Astrocyte (in vitro differentiated cells and primary cell): ENCODE measurements around the gene BMP10. TPM values are rescaled to one million over a fixed set of nuclear protein-coding genes. Genes with fewer than 3 reads are reported as not detected.

Source experiments
- DNase-seq: peaks from one replicate; pipeline ENCODE4 v3.0.0-alpha.2; 2010; ENCODE audit warnings: low read depth
- FAIRE-seq: peaks from 2 replicates; lab custom pipeline; 2011; peaks lifted over from hg19 to GRCh38; lab: Jason Lieb, UNC
- H2AFZ ChIP-seq: 2 replicates; pipeline ENCODE4 v1.6.0; 2012; ENCODE audit warnings: low read depth, low read length, inconsistent platforms
- H3K27ac ChIP-seq: 2 replicates; pipeline ENCODE4 v1.5.1; 2011; ENCODE audit warnings: low read depth, low read length, inconsistent platforms
- H3K27me3 ChIP-seq: 2 replicates; pipeline ENCODE4 v1.6.0; 2011; ENCODE audit warnings: low read length, inconsistent platforms; ENCODE audit not compliant: insufficient read depth
- H3K36me3 ChIP-seq: 2 replicates; pipeline ENCODE4 v1.5.1; 2011; ENCODE audit warnings: low read length, inconsistent platforms; ENCODE audit not compliant: insufficient read depth
- H3K4me1 ChIP-seq: 2 replicates; pipeline ENCODE4 v1.5.1; 2011; ENCODE audit warnings: low read length, inconsistent platforms; ENCODE audit not compliant: insufficient read depth
- H3K4me2 ChIP-seq: 2 replicates; pipeline ENCODE4 v1.6.0; 2012; ENCODE audit warnings: low read length, inconsistent platforms
- H3K4me3 ChIP-seq: 2 replicates; pipeline ENCODE4 v1.5.1; 2011; ENCODE audit warnings: low read depth, mild to moderate bottlenecking, low read length, inconsistent platforms; ENCODE audit not compliant: insufficient read depth
- H3K79me2 ChIP-seq: 2 replicates; pipeline ENCODE4 v1.6.0; 2012; ENCODE audit warnings: mild to moderate bottlenecking, low read length, inconsistent platforms; ENCODE audit not compliant: insufficient read depth
- H3K9ac ChIP-seq: 2 replicates; pipeline ENCODE4 v1.6.0; 2012; ENCODE audit warnings: mild to moderate bottlenecking, low read length, inconsistent platforms
- H3K9me3 ChIP-seq: 2 replicates; pipeline ENCODE4 v1.5.1; 2012; ENCODE audit warnings: low read depth, mild to moderate bottlenecking, low read length, inconsistent platforms; ENCODE audit not compliant: insufficient read depth
- H4K20me1 ChIP-seq: 2 replicates; pipeline ENCODE4 v1.6.0; 2012; ENCODE audit warnings: low read length, inconsistent platforms; ENCODE audit not compliant: insufficient read depth
- H3K27ac Mint-ChIP-seq: one replicate; pipeline ENCODE4 v1.8.0; 2021; ENCODE audit warnings: mild to moderate bottlenecking, mixed read lengths; ENCODE audit not compliant: unreplicated experiment
- H3K27me3 Mint-ChIP-seq: one replicate; pipeline ENCODE4 v1.8.0; 2021; ENCODE audit warnings: low read depth, mixed read lengths; ENCODE audit not compliant: unreplicated experiment
- H3K36me3 Mint-ChIP-seq: one replicate; pipeline ENCODE4 v1.8.0; 2021; ENCODE audit warnings: low read depth, mixed read lengths; ENCODE audit not compliant: unreplicated experiment
- H3K4me1 Mint-ChIP-seq: one replicate; pipeline ENCODE4 v1.8.0; 2021; ENCODE audit warnings: low read depth, mixed read lengths; ENCODE audit not compliant: unreplicated experiment
- H3K4me3 Mint-ChIP-seq: one replicate; pipeline ENCODE4 v1.8.0; 2021; ENCODE audit warnings: mild to moderate bottlenecking, moderate library complexity, mixed read lengths; ENCODE audit not compliant: unreplicated experiment
- H3K9me3 Mint-ChIP-seq: one replicate; pipeline ENCODE4 v1.8.0; 2021; ENCODE audit warnings: mild to moderate bottlenecking, mixed read lengths; ENCODE audit not compliant: unreplicated experiment
- EZH2 ChIP-seq: IDR thresholded peaks from 2 replicates; pipeline ENCODE4 v1.6.1; 2012; ENCODE audit warnings: mild to moderate bottlenecking, low read length, inconsistent platforms; ENCODE audit not compliant: insufficient read depth
- total RNA-seq: library from RNA; stranded (reverse); gene quantifications from 2 replicates; pipeline ENCODE4 v1.2.1, GENCODE V29; 2021
- TF ChIP-seq, protein P1 (sequence below): IDR thresholded peaks from 2 replicates; pipeline ENCODE4 v1.5.1; 2011; ENCODE audit warnings: low read depth, mild to moderate bottlenecking, inconsistent platforms, low read length, moderate library complexity; ENCODE audit not compliant: insufficient read depth

The BMP10 gene
- total RNA-seq, 1 donor from 2014 or later, result not detected

DNA sequence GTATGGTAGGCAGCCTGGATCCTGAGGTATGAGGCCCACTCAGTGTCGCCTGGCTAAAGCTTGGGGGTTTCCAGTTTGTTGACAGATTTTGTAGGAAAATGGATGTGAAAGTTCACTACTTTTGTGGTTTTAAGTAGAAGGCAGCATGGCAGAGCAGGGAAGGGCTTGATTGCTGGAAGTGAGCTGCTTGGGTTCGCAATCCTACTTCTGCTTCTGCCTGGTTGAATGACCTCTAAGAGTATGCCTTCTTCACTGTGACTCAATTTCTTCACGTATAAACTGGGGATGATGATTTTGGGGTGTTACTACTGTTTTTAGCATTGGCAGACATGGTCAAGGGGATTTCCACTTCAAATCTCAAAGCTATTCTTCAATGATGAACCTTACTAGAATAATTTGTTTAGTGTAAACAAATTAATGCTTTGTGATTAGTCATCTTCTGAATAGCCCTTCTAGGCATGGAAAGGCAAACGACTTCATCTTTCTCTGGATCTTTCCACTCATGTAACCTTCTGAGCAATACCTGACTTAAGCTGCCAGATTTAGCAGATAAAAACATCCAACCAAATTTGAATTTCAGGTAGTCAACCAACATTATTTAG, 13.2 kb downstream of the BMP10 start:
- H3K36me3 ChIP-seq, result no peaks in the 10 kb centered on the region
- no peak overlapping the region for H3K4me2 ChIP-seq
- H4K20me1 ChIP-seq, result no peaks in the 10 kb centered on the region
- H3K4me3 Mint-ChIP-seq, result no peak overlapping the region
- DNase-seq (no peak), FAIRE-seq (no peak)
- no peaks in the 10 kb centered on the region for H3K36me3 Mint-ChIP-seq
- no peak overlapping the region for H2AFZ ChIP-seq
- peaks cover 3% of the 10 kb centered on the region for H3K4me1 Mint-ChIP-seq
- H3K27ac Mint-ChIP-seq, result no peak overlapping the region
- H3K9ac ChIP-seq, result no peak overlapping the region
- no peaks in the 10 kb centered on the region for H3K4me1 ChIP-seq
- peaks cover 35% of the 10 kb centered on the region for H3K27me3 ChIP-seq
- no peak overlapping the region for H3K27ac ChIP-seq
- TF ChIP-seq EZH2, result no peak
- TF ChIP-seq, protein P1, sequence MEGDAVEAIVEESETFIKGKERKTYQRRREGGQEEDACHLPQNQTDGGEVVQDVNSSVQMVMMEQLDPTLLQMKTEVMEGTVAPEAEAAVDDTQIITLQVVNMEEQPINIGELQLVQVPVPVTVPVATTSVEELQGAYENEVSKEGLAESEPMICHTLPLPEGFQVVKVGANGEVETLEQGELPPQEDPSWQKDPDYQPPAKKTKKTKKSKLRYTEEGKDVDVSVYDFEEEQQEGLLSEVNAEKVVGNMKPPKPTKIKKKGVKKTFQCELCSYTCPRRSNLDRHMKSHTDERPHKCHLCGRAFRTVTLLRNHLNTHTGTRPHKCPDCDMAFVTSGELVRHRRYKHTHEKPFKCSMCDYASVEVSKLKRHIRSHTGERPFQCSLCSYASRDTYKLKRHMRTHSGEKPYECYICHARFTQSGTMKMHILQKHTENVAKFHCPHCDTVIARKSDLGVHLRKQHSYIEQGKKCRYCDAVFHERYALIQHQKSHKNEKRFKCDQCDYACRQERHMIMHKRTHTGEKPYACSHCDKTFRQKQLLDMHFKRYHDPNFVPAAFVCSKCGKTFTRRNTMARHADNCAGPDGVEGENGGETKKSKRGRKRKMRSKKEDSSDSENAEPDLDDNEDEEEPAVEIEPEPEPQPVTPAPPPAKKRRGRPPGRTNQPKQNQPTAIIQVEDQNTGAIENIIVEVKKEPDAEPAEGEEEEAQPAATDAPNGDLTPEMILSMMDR, result no peak
- peaks cover 20% of the 10 kb centered on the region for H3K27me3 Mint-ChIP-seq
- H3K9me3 ChIP-seq, result no peaks in the 10 kb centered on the region
- H3K9me3 Mint-ChIP-seq, result no peaks in the 10 kb centered on the region
- no peak overlapping the region for H3K4me3 ChIP-seq
- H3K79me2 ChIP-seq, result no peaks in the 10 kb centered on the region

DNA sequence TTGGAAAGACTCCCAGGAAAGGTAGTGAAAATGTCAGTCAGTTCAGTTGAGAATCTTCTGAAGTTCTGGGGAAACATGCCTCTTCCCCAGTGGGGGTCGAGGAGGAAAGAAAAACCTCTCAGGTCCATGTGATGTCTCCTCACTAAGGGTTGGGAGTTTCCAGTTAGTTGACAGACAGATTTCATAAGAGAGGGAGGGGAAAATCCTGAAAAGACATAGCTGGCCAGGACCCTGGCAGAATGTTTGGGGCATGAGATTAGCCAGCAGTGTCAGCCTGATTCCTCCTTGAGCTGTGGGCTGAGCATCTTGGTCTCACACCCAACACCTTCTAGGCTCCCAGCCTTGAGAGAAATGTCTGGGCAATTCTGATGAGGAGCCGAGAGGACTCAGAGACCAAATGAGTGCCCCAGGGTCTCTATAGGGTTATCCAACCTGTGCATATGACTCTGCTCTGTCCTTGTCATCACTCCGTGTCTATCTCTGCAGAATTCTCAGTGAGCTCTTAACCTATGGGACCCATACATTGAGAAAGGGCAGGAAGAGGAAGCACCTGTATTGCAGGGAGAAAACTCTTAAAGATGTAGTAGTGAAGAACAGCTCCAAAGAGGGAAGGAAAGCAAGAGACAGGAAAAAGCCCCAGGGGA, 13.9 kb downstream of the BMP10 start:
- H3K36me3 Mint-ChIP-seq, result no peaks in the 10 kb centered on the region

More for the DNA sequence above, 13.9 kb downstream of the BMP10 start:
- TF ChIP-seq EZH2, result no peak
- TF ChIP-seq, protein P1, result no peak
- Histone ChIP-seq H3K36me3 (no peaks in the 10 kb centered on the region), H3K4me2 (no peak overlapping the region), H3K27me3 (peaks cover 28% of the 10 kb centered on the region), H3K9me3 (no peaks in the 10 kb centered on the region), H3K9ac (no peak overlapping the region), H2AFZ (no peak overlapping the region), H3K79me2 (no peaks in the 10 kb centered on the region), H3K27ac (no peak overlapping the region), H4K20me1 (no peaks in the 10 kb centered on the region), H3K4me3 (no peak overlapping the region), H3K4me1 (no peaks in the 10 kb centered on the region)
- Mint-ChIP-seq H3K4me3 (no peak overlapping the region), H3K4me1 (peaks cover 4% of the 10 kb centered on the region), H3K9me3 (no peaks in the 10 kb centered on the region), H3K27me3 (peaks cover 16% of the 10 kb centered on the region), H3K27ac (no peak overlapping the region)
- no peak for DNase-seq
- FAIRE-seq, result no peak
